Suppressor macrophage treated with lipopolysaccharide for 1 hour (primary cell): Measurements from ENCODE around the gene IFT88.

Source experiments
- DNase-seq, 3 donors: peaks; one replicate each; pipeline ENCODE4 v3.0.0-alpha.2; 2020 to 2022

IFT88 gene

GRCh38 chr13:20717581-20718542, 150.9 kb downstream of the IFT88 start:
- DNase-seq = no peak

DNA sequence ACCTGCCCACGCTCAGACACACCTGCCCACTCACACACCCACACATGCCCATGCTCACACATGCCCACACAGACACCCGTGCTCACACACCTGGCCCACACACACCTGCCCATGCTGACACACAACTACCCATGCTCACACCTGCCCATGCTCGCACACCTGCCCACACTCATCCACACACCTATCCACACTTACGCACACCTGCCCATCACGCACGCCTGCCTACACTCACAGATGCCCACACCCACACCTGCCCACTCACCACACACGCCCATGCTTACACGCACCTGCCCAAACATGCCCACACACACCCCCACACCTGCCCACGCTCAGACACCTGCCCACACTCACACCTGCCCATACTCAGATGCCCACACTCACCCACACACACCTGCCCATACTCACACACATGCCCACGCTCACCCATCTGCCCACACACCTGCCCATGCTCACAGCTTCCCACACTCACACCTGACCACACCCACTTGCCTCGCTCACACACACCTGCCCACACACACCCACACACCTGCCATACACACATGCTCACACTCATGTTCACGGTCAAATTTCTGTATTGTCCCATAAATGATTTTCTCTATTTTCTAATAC, 152.1 kb downstream of the IFT88 start:
- DNase-seq = no peak

- DNase-seq = no peak
Measured at GRCh38 chr13:20719783-20720182, 152.8 kb downstream of the IFT88 start.

- DNase-seq = no peak
Measured at GRCh38 chr13:20720499-20720898, 153.5 kb downstream of the IFT88 start.

GRCh38 chr13:20721058-20721453, 154.1 kb downstream of the IFT88 start:
- no peak for DNase-seq

DNA sequence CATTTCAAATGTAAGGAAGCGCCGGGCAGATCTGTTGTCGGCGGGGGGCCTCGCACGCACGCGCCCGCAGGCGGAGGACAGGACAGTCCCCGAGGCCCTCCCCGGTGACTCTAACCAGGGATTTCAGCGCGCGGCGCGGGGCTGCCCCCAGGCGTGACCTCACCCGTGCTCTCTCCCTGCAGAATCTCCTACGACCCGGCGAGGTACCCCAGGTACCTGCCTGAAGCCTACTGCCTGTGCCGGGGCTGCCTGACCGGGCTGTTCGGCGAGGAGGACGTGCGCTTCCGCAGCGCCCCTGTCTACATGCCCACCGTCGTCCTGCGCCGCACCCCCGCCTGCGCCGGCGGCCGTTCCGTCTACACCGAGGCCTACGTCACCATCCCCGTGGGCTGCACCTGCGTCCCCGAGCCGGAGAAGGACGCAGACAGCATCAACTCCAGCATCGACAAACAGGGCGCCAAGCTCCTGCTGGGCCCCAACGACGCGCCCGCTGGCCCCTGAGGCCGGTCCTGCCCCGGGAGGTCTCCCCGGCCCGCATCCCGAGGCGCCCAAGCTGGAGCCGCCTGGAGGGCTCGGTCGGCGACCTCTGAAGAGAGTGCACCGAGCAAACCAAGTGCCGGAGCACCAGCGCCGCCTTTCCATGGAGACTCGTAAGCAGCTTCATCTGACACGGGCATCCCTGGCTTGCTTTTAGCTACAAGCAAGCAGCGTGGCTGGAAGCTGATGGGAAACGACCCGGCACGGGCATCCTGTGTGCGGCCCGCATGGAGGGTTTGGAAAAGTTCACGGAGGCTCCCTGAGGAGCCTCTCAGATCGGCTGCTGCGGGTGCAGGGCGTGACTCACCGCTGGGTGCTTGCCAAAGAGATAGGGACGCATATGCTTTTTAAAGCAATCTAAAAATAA, 154.7 kb downstream of the IFT88 start:
- DNase-seq = peak in 2 of 3 donors; percentile 26 to 42

DNA sequence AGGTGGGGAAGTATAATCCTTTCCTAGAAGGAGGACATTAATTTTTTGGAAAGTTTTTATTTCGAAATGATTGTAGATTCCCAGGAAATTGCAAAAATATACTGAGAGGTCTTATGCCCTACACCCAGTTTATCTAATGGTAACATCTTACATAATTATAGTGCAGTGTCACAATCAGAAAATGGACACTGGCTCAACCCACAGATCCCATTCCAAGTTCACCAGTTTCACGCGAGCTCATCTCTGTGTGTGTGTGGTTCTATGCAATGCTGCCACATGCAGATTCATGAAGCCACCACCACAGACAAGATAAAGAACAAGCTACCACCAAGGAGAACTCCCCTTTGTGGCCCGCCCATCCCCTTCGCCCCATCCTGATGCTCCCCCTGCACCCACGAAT, 160.9 kb downstream of the IFT88 start:
- peak in 2 of 3 donors; percentile 16 for DNase-seq

DNA sequence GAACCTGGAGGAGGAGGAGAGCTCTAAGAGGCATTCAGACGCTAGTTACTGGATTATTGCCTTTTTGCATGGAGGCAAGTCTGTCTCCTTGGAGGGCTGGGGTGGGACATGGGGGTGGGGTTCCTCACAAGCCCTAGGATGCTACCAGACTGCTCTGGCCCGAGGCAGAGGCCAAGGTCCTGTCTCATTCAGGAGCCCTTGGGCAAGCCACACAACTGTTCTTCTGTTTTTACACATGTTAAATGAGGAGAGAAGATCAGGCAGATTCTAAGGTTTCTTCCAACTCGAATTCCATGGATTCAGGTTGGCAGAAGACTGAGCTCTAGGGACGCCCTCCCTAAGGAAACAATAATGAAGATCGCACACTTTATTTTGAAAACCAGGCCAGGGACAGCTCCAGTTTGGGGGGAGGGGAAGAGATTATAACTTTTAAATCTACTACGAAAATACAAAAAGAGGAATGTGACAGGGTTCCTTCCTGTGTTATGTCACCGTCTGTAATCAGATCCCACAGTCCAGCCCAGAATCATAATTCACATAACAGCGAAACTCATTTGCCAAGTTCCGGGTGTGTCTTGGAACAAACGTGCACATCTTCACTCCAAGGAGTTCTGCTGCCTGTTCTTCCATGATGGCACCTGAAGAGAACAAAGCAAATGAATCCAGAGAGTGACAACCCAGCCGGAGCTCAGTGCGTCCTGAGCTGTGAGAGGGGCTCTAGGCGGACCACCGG, 161.8 kb downstream of the IFT88 start:
- no peak for DNase-seq

GRCh38 chr13:20729633-20730585, 163.0 kb downstream of the IFT88 start:
- no peak for DNase-seq

- no peak for DNase-seq
Measured at GRCh38 chr13:20738616-20739015, 171.7 kb downstream of the IFT88 start.

DNA sequence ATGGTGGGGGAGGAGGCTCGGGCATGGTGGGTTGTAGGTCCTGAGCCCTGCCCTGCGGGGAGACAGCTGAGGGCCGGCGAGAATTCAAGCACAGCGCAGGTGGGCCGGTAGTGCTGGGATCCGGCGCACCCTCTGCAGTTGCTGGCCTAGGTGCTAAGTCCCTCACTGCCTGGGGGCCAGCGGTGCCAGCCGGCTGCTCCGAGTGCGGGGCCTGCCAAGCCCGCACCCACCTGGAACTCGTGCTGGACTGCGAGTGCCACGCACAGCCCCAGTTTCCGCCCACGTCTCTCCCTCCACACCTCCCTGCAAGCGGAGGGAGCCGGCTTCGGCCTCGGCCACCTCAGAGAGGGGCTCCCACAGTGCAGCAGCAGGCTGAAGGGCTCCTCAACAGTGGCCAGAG, 173.1 kb downstream of the IFT88 start:
- no peak for DNase-seq
